MG63 (cell line): ENCODE measurements around the gene ARSI. TPM values are rescaled to one million over a fixed set of nuclear protein-coding genes. Genes with fewer than 3 reads are reported as not detected.
"Not testable (repeated sequence)": the region's sequence is repeated elsewhere in the genome, so short reads cannot be mapped to it uniquely, and the experiment has no call there.

Experiments used
- DNase-seq: peaks from one replicate; pipeline ENCODE4 v3.0.0-alpha.2; 2020
- H3K27me3 ChIP-seq: fragments of 250-450 bp; sonication (Bioruptor Pico); 2 replicates; pipeline ENCODE4 v1.5.1; 2020; ENCODE audit warnings: mild to moderate bottlenecking, moderate library complexity
- H3K36me3 ChIP-seq: fragments of 250-450 bp; sonication (Bioruptor Pico); 2 replicates; pipeline ENCODE4 v1.5.1; 2020; ENCODE audit warnings: mild to moderate bottlenecking, moderate library complexity
- H3K4me3 ChIP-seq: fragments of 250-450 bp; sonication (Bioruptor Pico); 2 replicates; pipeline ENCODE4 v1.5.1; 2020; ENCODE audit warnings: mild to moderate bottlenecking, moderate library complexity
- H3K9me3 ChIP-seq: fragments of 250-450 bp; sonication (Bioruptor Pico); 2 replicates; pipeline ENCODE4 v1.5.1; 2020; ENCODE audit warnings: mild to moderate bottlenecking, moderate library complexity
- total RNA-seq: library from RNA; depleted of rRNA; stranded (reverse); fragments of >200 nt; shearing (Covaris generic); gene quantifications from 2 replicates; pipeline ENCODE4 v1.2.3, GENCODE V29; 2014; ENCODE audit warnings: low replicate concordance; rRNA removed

The ARSI gene
- total RNA-seq, 1 experiment from 2014 or later: 45.4 TPM

- Histone ChIP-seq H3K9me3 (no peaks in the 10 kb centered on the region), H3K27me3 (no peaks in the 10 kb centered on the region), H3K4me3 (no peak overlapping the region), H3K36me3 (no peaks in the 10 kb centered on the region)
- DNase-seq: no peak
These were observed 53.8 kb downstream of the ARSI start for GRCh38 chr5:150248946-150249345.

- not testable (repeated sequence) for H3K36me3 ChIP-seq, H3K27me3 ChIP-seq, H3K4me3 ChIP-seq, DNase-seq, H3K9me3 ChIP-seq
These were observed 54.2 kb downstream of the ARSI start for GRCh38 chr5:150248493-150248892.

DNA sequence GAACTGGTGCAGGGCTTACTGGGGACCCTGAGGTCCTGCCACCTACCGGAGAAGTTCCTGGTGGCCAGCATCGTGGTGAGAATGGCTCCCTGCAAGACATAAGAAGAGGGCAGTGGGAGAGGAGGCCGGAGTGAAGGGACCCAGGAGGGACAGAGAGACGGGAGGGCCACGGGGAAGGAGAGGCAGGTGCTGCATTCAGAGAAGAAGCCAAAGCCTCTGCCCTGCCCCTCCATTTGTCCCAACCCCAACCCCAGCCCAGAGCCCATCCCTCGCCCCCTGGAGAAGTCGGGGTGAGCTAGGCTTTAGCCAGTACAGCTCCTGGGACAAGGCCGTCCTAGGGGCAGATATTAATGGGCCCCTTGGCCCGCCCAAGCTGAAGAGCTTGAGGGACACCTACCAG lies 55.0 kb downstream of the ARSI start:
- H3K9me3 ChIP-seq: no peaks in the 10 kb centered on the region
- H3K36me3 ChIP-seq: no peaks in the 10 kb centered on the region
- H3K27me3 ChIP-seq: no peaks in the 10 kb centered on the region
- DNase-seq: no peak
- H3K4me3 ChIP-seq: no peak overlapping the region

DNA sequence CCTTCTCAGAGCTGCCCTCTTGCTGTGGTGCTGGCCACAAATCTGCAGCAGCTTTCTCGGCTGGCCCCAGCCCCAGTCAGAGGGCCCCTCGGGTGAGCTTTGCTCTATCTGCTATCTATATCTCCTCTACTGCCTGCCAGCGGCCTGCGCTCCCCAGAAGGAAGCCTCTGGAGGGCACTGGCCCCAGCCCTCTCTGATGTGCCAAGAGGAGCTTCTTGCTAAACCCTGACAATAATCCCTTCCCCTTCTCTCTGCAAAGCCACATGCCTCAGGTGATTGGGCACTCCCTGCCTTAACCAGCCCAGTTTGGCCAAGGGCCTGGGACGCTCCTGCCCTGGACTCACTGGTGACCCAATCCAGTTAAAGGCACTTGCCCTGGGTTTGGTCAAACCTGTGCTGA lies 55.9 kb downstream of the ARSI start:
- DNase-seq: no peak
- H3K36me3 ChIP-seq: no peaks in the 10 kb centered on the region
- H3K4me3 ChIP-seq: no peak overlapping the region
- no peaks in the 10 kb centered on the region for H3K9me3 ChIP-seq
- H3K27me3 ChIP-seq: no peaks in the 10 kb centered on the region

DNA sequence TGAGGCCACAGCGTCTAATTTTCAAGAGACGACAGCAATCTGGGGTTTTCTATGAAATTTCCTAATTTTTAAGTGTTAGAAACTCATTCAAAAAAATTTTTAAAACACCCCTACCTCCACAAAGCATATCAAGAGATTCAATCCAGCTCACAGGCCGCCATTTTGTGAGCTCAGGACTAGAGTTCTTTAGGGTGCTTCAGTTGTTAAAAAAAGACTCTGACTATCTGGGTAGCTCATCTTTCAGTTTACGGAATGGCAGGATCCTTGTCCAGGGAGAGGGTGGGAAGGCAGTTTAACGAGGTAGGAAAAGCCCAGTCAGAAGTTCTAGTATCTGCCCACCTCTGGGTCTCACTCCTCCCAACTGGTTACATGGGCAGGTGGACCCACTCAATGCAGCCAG lies 56.3 kb downstream of the ARSI start:
- Histone ChIP-seq H3K9me3 (no peaks in the 10 kb centered on the region), H3K27me3 (no peaks in the 10 kb centered on the region), H3K4me3 (no peak overlapping the region), H3K36me3 (no peaks in the 10 kb centered on the region)
- no peak for DNase-seq

Other genes with a start within 250 kb of the ARSI start
- gene CSF1R, start 216.4 kb downstream of the ARSI start, total RNA-seq: 0.26 TPM in 1 of 2 replicates, not detected in the other
- gene PDGFRB, start 147.1 kb downstream of the ARSI start, total RNA-seq: 6.1 and 10.4 TPM in 2 replicates
- 0.07 TPM in 1 of 2 replicates, not detected in the other for gene CDX1, start 136.1 kb downstream of the ARSI start, total RNA-seq
- not detected in 2 replicates for gene SLC6A7, start 112.8 kb downstream of the ARSI start, total RNA-seq
- gene CAMK2A, start 13.1 kb downstream of the ARSI start, total RNA-seq: 0.56 TPM in 1 of 2 replicates, not detected in the other
- 76.0 and 118 TPM in 2 replicates for gene TCOF1, start 54.8 kb upstream of the ARSI start, total RNA-seq
- not detected in 2 replicates for gene CD74, start 110.0 kb upstream of the ARSI start, total RNA-seq
- 6,735 and 8,677 TPM in 2 replicates for gene RPS14, start 146.8 kb upstream of the ARSI start, total RNA-seq
- gene NDST1, start 205.2 kb upstream of the ARSI start, total RNA-seq: 101 and 142 TPM in 2 replicates